ENCODE data around the gene IQGAP2.

The IQGAP2 gene

DNA sequence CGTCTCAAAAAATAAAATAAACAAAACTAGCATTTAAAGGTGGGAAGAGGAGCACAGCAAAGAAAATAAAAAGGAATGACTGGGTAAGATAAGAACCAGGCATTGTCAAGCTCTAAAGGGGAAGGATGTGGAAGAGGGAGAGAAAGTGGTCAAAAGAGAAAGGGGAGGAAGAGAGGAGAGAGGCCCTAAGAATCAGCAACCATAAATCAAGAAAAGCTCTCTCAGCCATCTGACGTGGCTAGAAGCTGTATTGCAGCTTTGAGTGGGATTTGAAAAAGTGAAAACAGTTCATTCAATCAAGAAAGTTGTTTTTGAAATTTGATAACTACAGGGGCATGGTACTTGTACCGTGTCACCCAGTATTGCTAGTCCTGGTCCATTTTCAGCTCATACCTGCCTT, 267.4 kb downstream of the IQGAP2 start:
- ATAC-seq: no peak
- TF ChIP-seq, protein P1, sequence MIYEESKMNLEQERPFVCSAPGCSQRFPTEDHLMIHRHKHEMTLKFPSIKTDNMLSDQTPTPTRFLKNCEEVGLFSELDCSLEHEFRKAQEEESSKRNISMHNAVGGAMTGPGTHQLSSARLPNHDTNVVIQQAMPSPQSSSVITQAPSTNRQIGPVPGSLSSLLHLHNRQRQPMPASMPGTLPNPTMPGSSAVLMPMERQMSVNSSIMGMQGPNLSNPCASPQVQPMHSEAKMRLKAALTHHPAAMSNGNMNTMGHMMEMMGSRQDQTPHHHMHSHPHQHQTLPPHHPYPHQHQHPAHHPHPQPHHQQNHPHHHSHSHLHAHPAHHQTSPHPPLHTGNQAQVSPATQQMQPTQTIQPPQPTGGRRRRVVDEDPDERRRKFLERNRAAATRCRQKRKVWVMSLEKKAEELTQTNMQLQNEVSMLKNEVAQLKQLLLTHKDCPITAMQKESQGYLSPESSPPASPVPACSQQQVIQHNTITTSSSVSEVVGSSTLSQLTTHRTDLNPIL (CRISPR knock-in tag; IDR thresholded peaks at IDR 0.05; ENCODE audit: low read depth): no peak
- TF ChIP-seq ZFP30 (CRISPR knock-in tag; IDR thresholded peaks at IDR 0.05) (no peak), OSR1 (CRISPR knock-in tag; IDR thresholded peaks at IDR 0.05) (no peak), RARB (CRISPR knock-in tag; IDR thresholded peaks at IDR 0.05) (no peak), ISL1 (CRISPR knock-in tag; IDR thresholded peaks at IDR 0.05) (no peak), SNAI2 (CRISPR knock-in tag; IDR thresholded peaks at IDR 0.05) (no peak)

GRCh38 chr5:76672242-76672641, 269.2 kb downstream of the IQGAP2 start:
- TF ChIP-seq BACH2 (CRISPR knock-in tag; IDR thresholded peaks at IDR 0.05; ENCODE audit: borderline replicate concordance) (no peak), RARB (CRISPR knock-in tag; IDR thresholded peaks at IDR 0.05) (no peak), OSR1 (CRISPR knock-in tag; IDR thresholded peaks at IDR 0.05) (no peak), PPARA (CRISPR knock-in tag; IDR thresholded peaks at IDR 0.05; ENCODE audit: borderline replicate concordance) (no peak), ISL1 (CRISPR knock-in tag; IDR thresholded peaks at IDR 0.05) (no peak), ZNF70 (CRISPR knock-in tag; IDR thresholded peaks at IDR 0.05) (no peak), ESRRG (CRISPR knock-in tag; IDR thresholded peaks at IDR 0.05) (no peak), ZFP30 (CRISPR knock-in tag; IDR thresholded peaks at IDR 0.05) (no peak), ZC3H10 (CRISPR knock-in tag; IDR thresholded peaks at IDR 0.05) (no peak)
- TF ChIP-seq, protein P1 (CRISPR knock-in tag; IDR thresholded peaks at IDR 0.05; ENCODE audit: low read depth): no peak
- TF ChIP-seq, protein P2, sequence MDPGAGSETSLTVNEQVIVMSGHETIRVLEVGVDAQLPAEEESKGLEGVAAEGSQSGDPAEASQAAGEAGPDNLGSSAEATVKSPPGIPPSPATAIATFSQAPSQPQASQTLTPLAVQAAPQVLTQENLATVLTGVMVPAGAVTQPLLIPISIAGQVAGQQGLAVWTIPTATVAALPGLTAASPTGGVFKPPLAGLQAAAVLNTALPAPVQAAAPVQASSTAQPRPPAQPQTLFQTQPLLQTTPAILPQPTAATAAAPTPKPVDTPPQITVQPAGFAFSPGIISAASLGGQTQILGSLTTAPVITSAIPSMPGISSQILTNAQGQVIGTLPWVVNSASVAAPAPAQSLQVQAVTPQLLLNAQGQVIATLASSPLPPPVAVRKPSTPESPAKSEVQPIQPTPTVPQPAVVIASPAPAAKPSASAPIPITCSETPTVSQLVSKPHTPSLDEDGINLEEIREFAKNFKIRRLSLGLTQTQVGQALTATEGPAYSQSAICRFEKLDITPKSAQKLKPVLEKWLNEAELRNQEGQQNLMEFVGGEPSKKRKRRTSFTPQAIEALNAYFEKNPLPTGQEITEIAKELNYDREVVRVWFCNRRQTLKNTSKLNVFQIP (CRISPR knock-in tag; IDR thresholded peaks at IDR 0.05; ENCODE audit: borderline replicate concordance, low read depth): no peak
- TF ChIP-seq, protein P3, sequence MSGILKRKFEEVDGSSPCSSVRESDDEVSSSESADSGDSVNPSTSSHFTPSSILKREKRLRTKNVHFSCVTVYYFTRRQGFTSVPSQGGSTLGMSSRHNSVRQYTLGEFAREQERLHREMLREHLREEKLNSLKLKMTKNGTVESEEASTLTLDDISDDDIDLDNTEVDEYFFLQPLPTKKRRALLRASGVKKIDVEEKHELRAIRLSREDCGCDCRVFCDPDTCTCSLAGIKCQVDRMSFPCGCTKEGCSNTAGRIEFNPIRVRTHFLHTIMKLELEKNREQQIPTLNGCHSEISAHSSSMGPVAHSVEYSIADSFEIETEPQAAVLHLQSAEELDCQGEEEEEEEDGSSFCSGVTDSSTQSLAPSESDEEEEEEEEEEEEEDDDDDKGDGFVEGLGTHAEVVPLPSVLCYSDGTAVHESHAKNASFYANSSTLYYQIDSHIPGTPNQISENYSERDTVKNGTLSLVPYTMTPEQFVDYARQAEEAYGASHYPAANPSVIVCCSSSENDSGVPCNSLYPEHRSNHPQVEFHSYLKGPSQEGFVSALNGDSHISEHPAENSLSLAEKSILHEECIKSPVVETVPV (CRISPR knock-in tag; IDR thresholded peaks at IDR 0.05): no peak
- no peak for ATAC-seq

GRCh38 chr5:76673125-76673524, 270.0 kb downstream of the IQGAP2 start:
- no peak for ATAC-seq
- TF ChIP-seq ZFP30 (CRISPR knock-in tag; IDR thresholded peaks at IDR 0.05): no peak
- TF ChIP-seq CSDC2 (CRISPR knock-in tag; IDR thresholded peaks at IDR 0.05): no peak
- TF ChIP-seq ISL1 (CRISPR knock-in tag; IDR thresholded peaks at IDR 0.05): no peak
- no peak for TF ChIP-seq TOX (CRISPR knock-in tag; IDR thresholded peaks at IDR 0.05; ENCODE audit: borderline replicate concordance)
- TF ChIP-seq, protein P4, sequence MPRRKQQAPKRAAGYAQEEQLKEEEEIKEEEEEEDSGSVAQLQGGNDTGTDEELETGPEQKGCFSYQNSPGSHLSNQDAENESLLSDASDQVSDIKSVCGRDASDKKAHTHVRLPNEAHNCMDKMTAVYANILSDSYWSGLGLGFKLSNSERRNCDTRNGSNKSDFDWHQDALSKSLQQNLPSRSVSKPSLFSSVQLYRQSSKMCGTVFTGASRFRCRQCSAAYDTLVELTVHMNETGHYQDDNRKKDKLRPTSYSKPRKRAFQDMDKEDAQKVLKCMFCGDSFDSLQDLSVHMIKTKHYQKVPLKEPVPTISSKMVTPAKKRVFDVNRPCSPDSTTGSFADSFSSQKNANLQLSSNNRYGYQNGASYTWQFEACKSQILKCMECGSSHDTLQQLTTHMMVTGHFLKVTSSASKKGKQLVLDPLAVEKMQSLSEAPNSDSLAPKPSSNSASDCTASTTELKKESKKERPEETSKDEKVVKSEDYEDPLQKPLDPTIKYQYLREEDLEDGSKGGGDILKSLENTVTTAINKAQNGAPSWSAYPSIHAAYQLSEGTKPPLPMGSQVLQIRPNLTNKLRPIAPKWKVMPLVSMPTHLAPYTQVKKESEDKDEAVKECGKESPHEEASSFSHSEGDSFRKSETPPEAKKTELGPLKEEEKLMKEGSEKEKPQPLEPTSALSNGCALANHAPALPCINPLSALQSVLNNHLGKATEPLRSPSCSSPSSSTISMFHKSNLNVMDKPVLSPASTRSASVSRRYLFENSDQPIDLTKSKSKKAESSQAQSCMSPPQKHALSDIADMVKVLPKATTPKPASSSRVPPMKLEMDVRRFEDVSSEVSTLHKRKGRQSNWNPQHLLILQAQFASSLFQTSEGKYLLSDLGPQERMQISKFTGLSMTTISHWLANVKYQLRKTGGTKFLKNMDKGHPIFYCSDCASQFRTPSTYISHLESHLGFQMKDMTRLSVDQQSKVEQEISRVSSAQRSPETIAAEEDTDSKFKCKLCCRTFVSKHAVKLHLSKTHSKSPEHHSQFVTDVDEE (CRISPR knock-in tag; IDR thresholded peaks at IDR 0.05): no peak
- no peak for TF ChIP-seq ZFP3 (CRISPR knock-in tag; IDR thresholded peaks at IDR 0.05)
- TF ChIP-seq RARB (CRISPR knock-in tag; IDR thresholded peaks at IDR 0.05): no peak
- TF ChIP-seq PATZ1 (CRISPR knock-in tag; IDR thresholded peaks at IDR 0.05; ENCODE audit: borderline replicate concordance): no peak
- no peak for TF ChIP-seq ARNTL (CRISPR knock-in tag; IDR thresholded peaks at IDR 0.05; ENCODE audit: borderline replicate concordance, low read depth)
- TF ChIP-seq ZNF70 (CRISPR knock-in tag; IDR thresholded peaks at IDR 0.05): no peak
- no peak for TF ChIP-seq ESRRG (CRISPR knock-in tag; IDR thresholded peaks at IDR 0.05)
- TF ChIP-seq OSR1 (CRISPR knock-in tag; IDR thresholded peaks at IDR 0.05): no peak
- TF ChIP-seq, protein P2 (CRISPR knock-in tag; IDR thresholded peaks at IDR 0.05; ENCODE audit: borderline replicate concordance, low read depth): no peak
- TF ChIP-seq ZNF565 (CRISPR knock-in tag; conservative IDR thresholded peaks at IDR 0.05; ENCODE audit: low read depth): no peak
- TF ChIP-seq PPARA (CRISPR knock-in tag; IDR thresholded peaks at IDR 0.05; ENCODE audit: borderline replicate concordance): no peak
- no peak for TF ChIP-seq SNAI2 (CRISPR knock-in tag; IDR thresholded peaks at IDR 0.05)
- TF ChIP-seq BACH2 (CRISPR knock-in tag; IDR thresholded peaks at IDR 0.05; ENCODE audit: borderline replicate concordance): no peak
- TF ChIP-seq TCF4 (CRISPR knock-in tag; IDR thresholded peaks at IDR 0.05; ENCODE audit: borderline replicate concordance): no peak
- TF ChIP-seq, protein P3 (CRISPR knock-in tag; IDR thresholded peaks at IDR 0.05): no peak

Data from SK-N-SH treated with all-trans-retinoic acid at 6 μM for 48 hours (cell line).